GM12878 (cell line): ENCODE results near the gene RUNX3.

Source experiments
- ASH2L ChIP-seq: fragments of 300-600, 200-600 bp; sonication (generic); IDR thresholded peaks from 2 replicates; pipeline ENCODE4 v1.6.1; 2017; ENCODE audit warnings: low read depth, mild to moderate bottlenecking, borderline replicate concordance
- BHLHE40 ChIP-seq, 2 experiments: fragments of 450-650 bp in 1 of 2; IDR thresholded peaks; 2 replicates each; pipeline ENCODE4 v1.6.1; 2011 to 2017; ENCODE audit warnings: low read depth in 2 of 2, borderline replicate concordance in 1 of 2, improper control_type of control experiment in 1 of 2, low read length in 1 of 2, mild to moderate bottlenecking in 1 of 2
- CTCF ChIP-seq, 3 experiments: IDR thresholded peaks in 2 of 3; conservative IDR thresholded peaks in 1 of 3; 2 replicates each; pipeline ENCODE4 v1.5.1; 2011; ENCODE audit warnings: low read depth in 3 of 3, low read length in 3 of 3, mild to moderate bottlenecking in 3 of 3, control low read depth in 2 of 3, moderate library complexity in 2 of 3, inconsistent platforms in 1 of 3, mixed read lengths in 1 of 3; ENCODE audit not compliant: control insufficient read depth in 2 of 3, insufficient read depth in 1 of 3; ENCODE audit errors: extremely low read depth in 1 of 3
- POLR2A ChIP-seq: IDR thresholded peaks from 2 replicates; pipeline ENCODE4 v1.6.1; 2011; ENCODE audit warnings: low read depth, mild to moderate bottlenecking, low read length
- RAD21 ChIP-seq: IDR thresholded peaks from 2 replicates; pipeline ENCODE4 v1.6.1; 2011; ENCODE audit warnings: mild to moderate bottlenecking, low read depth, low read length, moderate library complexity; ENCODE audit not compliant: insufficient read depth
- RCOR1 ChIP-seq: conservative IDR thresholded peaks from 2 replicates; pipeline ENCODE4 v1.6.1; 2012; ENCODE audit warnings: low read depth, low read length, improper control_type of control experiment
- RELA ChIP-seq: fragments of 450-650 bp; IDR thresholded peaks from 2 replicates; pipeline ENCODE4 v1.8.0; 2014; ENCODE audit warnings: borderline replicate concordance; ENCODE audit not compliant: partially characterized antibody
- SUZ12 ChIP-seq: fragments of 200-600 bp; sonication (generic); IDR thresholded peaks from one replicate; pipeline ENCODE4 v1.6.1; 2018; ENCODE audit warnings: antibody characterized with exemption, mild to moderate bottlenecking; ENCODE audit not compliant: unreplicated experiment
- USF2 ChIP-seq: IDR thresholded peaks from 2 replicates; pipeline ENCODE4 v1.6.1; 2011; ENCODE audit warnings: low read depth, low read length, improper control_type of control experiment, borderline replicate concordance

- TF ChIP-seq CTCF (IDR thresholded peaks at IDR 0.05 in 2 of 3, conservative IDR thresholded peaks at IDR 0.05 in 1 of 3; ENCODE audit: control insufficient read depth in 2 of 3, extremely low read depth in 1 of 3, insufficient read depth in 1 of 3, low read depth in 3 of 3, low read length in 3 of 3) (no peak), RCOR1 (no peak), USF2 (no peak), ASH2L (no peak), POLR2A (peak; percentile 61; the same call in 1 of the 2 replicates), RELA (no peak), RAD21 (no peak), SUZ12 (no peak), BHLHE40 (IDR thresholded peaks at IDR 0.05; ENCODE audit: borderline replicate concordance in 1 of 2, low read depth in 2 of 2, low read length in 1 of 2) (no peak)
Observed at GRCh38 chr1:24949331-24949881, 19.3 kb upstream of the RUNX3 start.
